ENCODE data around the gene CAMKMT.

CAMKMT gene

DNA sequence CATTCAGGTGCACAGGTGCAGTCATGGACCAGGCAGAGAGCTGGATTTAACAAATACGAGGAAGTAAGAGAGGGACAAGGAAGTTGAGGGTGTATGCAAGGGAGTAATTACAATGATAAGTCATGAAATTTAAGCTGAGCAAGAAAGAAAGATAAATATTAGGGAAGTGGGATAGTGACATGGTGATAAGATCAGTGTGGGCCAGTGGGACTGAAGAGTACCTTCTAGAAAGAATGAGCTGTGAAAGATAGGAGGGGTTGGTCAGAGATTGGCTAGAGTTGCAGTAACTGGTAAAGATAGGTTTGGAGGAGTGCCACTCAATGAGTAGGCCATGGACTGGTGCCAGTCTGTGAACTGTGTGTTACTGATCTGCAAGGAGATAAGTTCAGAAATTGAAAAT lies 378.9 kb downstream of the CAMKMT start:
- H3K4me2 ChIP-seq (ENCODE audit: low read depth, low read length, poor library complexity, severe bottlenecking): no peak overlapping the region
- H3K9me2 ChIP-seq (replicated peaks; ENCODE audit: insufficient read depth, low read length): no peaks in the 10 kb centered on the region
- no peaks in the 10 kb centered on the region for H3F3A ChIP-seq (ENCODE audit: insufficient read depth)
- H3K4me3 ChIP-seq (ENCODE audit: insufficient read depth, low read length, poor library complexity, severe bottlenecking): no peak overlapping the region
- no peaks in the 10 kb centered on the region for H4K20me1 ChIP-seq (ENCODE audit: low read depth, low read length)
- no peak overlapping the region for H2AFZ ChIP-seq (ENCODE audit: low read depth, low read length, severe bottlenecking)
- no peak overlapping the region for H3K9ac ChIP-seq (ENCODE audit: low read length)
- peaks cover 7% of the 10 kb centered on the region; the same call in 1 of the 2 replicates for H3K36me3 ChIP-seq (ENCODE audit: low read length)
- H3K27ac ChIP-seq (ENCODE audit: low read depth, low read length): no peak overlapping the region
- H3K79me2 ChIP-seq (ENCODE audit: insufficient read depth, low read length): no peaks in the 10 kb centered on the region
- no peak for TF ChIP-seq EZH2phosphoT487 (conservative IDR thresholded peaks at IDR 0.05; ENCODE audit: low read length)
- TF ChIP-seq, protein P1, sequence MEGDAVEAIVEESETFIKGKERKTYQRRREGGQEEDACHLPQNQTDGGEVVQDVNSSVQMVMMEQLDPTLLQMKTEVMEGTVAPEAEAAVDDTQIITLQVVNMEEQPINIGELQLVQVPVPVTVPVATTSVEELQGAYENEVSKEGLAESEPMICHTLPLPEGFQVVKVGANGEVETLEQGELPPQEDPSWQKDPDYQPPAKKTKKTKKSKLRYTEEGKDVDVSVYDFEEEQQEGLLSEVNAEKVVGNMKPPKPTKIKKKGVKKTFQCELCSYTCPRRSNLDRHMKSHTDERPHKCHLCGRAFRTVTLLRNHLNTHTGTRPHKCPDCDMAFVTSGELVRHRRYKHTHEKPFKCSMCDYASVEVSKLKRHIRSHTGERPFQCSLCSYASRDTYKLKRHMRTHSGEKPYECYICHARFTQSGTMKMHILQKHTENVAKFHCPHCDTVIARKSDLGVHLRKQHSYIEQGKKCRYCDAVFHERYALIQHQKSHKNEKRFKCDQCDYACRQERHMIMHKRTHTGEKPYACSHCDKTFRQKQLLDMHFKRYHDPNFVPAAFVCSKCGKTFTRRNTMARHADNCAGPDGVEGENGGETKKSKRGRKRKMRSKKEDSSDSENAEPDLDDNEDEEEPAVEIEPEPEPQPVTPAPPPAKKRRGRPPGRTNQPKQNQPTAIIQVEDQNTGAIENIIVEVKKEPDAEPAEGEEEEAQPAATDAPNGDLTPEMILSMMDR (IDR thresholded peaks at IDR 0.05; ENCODE audit: insufficient read depth, low read length, poor library complexity, severe bottlenecking): no peak
- peaks cover 11% of the 10 kb centered on the region; the same call in 1 of the 2 replicates for H3K9me3 ChIP-seq (ENCODE audit: insufficient read depth, low read length)
- no peaks in the 10 kb centered on the region for H3K27me3 ChIP-seq (ENCODE audit: low read length)

DNA sequence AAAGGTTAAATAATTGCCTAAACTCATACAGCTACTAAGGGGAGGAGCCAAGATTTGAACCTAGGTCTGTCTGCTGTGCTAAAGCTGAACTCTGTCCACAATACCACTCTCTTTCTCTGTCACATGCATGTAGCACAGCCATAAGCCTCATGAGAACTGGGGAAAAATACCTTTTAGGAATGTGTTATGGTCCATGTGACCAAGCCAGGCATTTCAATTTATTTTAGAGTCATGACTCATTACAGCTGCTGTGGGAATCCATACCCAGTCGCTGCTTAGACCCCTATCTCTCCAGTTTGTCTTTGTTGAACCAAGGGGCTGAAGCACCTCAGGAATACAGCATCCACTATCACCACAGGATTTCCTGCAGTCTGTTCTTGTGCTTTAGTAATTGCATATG lies 379.8 kb downstream of the CAMKMT start:
- no peaks in the 10 kb centered on the region for H3K9me2 ChIP-seq (replicated peaks; ENCODE audit: insufficient read depth, low read length)
- no peak overlapping the region for H3K4me2 ChIP-seq (ENCODE audit: low read depth, low read length, poor library complexity, severe bottlenecking)
- H3K27me3 ChIP-seq (ENCODE audit: low read length): no peaks in the 10 kb centered on the region
- no peak overlapping the region for H3K4me3 ChIP-seq (ENCODE audit: insufficient read depth, low read length, poor library complexity, severe bottlenecking)
- no peaks in the 10 kb centered on the region for H4K20me1 ChIP-seq (ENCODE audit: low read depth, low read length)
- no peaks in the 10 kb centered on the region for H3K79me2 ChIP-seq (ENCODE audit: insufficient read depth, low read length)
- H2AFZ ChIP-seq (ENCODE audit: low read depth, low read length, severe bottlenecking): no peak overlapping the region
- no peak overlapping the region for H3K9ac ChIP-seq (ENCODE audit: low read length)
- no peaks in the 10 kb centered on the region for H3F3A ChIP-seq (ENCODE audit: insufficient read depth)
- no peaks in the 10 kb centered on the region for H3K36me3 ChIP-seq (ENCODE audit: low read length)
- H3K27ac ChIP-seq (ENCODE audit: low read depth, low read length): no peak overlapping the region
- peaks cover 6% of the 10 kb centered on the region; the same call in 1 of the 2 replicates for H3K9me3 ChIP-seq (ENCODE audit: insufficient read depth, low read length)
- TF ChIP-seq, protein P1 (IDR thresholded peaks at IDR 0.05; ENCODE audit: insufficient read depth, low read length, poor library complexity, severe bottlenecking): no peak
- TF ChIP-seq EZH2phosphoT487 (conservative IDR thresholded peaks at IDR 0.05; ENCODE audit: low read length): no peak

DNA sequence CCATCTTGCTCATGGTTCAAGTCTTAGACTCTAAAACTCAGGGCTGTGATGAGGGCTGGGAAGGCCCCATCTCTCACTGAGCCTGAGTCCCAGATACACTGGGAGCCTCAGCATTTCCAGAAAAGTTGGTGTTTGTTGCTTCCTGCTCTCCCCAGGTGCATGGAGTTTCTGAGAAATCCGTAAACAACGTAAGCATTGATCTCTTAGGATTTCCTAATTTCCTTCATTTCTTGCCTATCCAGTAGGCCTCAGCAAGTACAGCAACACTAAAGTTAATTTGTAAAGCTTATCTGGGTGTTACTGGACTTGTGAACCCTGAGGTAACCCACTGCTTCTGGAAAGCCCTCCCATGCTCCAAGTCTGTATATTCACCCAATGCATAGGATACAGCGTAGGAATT lies 380.3 kb downstream of the CAMKMT start:
- Histone ChIP-seq H3F3A (ENCODE audit: insufficient read depth) (no peaks in the 10 kb centered on the region), H3K9me2 (replicated peaks; ENCODE audit: insufficient read depth, low read length) (no peaks in the 10 kb centered on the region), H3K9ac (ENCODE audit: low read length) (no peak overlapping the region), H3K9me3 (ENCODE audit: insufficient read depth, low read length) (peaks cover under 1% of the 10 kb centered on the region; the same call in 1 of the 2 replicates), H3K36me3 (ENCODE audit: low read length) (no peaks in the 10 kb centered on the region), H3K4me2 (ENCODE audit: low read depth, low read length, poor library complexity, severe bottlenecking) (no peak overlapping the region), H3K27ac (ENCODE audit: low read depth, low read length) (no peak overlapping the region), H3K27me3 (ENCODE audit: low read length) (no peaks in the 10 kb centered on the region), H3K79me2 (ENCODE audit: insufficient read depth, low read length) (no peaks in the 10 kb centered on the region), H4K20me1 (ENCODE audit: low read depth, low read length) (no peaks in the 10 kb centered on the region), H3K4me3 (ENCODE audit: insufficient read depth, low read length, poor library complexity, severe bottlenecking) (no peak overlapping the region), H2AFZ (ENCODE audit: low read depth, low read length, severe bottlenecking) (no peak overlapping the region)
- TF ChIP-seq EZH2phosphoT487 (conservative IDR thresholded peaks at IDR 0.05; ENCODE audit: low read length): no peak
- TF ChIP-seq, protein P1 (IDR thresholded peaks at IDR 0.05; ENCODE audit: insufficient read depth, low read length, poor library complexity, severe bottlenecking): no peak
